ENCODE data around the gene ABTB2. TPM values are rescaled to one million over a fixed set of nuclear protein-coding genes. Genes with fewer than 3 reads are reported as not detected.
"Not testable (repeated sequence)": the region's sequence is repeated elsewhere in the genome, so short reads cannot be mapped to it uniquely, and the experiment has no call there.

ABTB2 gene
- total RNA-seq, 1 experiment from 2014 or later = not detected

GRCh38 chr11:34224434-34224966 lies 133.3 kb downstream of the ABTB2 start:
- Histone ChIP-seq H2AFZ (ENCODE audit: low read length) (no peak overlapping the region), H3K4me1 (ENCODE audit: low read length) (no peaks in the 10 kb centered on the region), H3K27me3 (ENCODE audit: low read length) (no peaks in the 10 kb centered on the region), H3K9me2 (replicated peaks; ENCODE audit: insufficient read depth, low read length) (no peaks in the 10 kb centered on the region), H3K36me3 (ENCODE audit: insufficient read depth, low read length) (no peaks in the 10 kb centered on the region), H3K79me2 (ENCODE audit: low read length) (no peaks in the 10 kb centered on the region), H4K20me1 (ENCODE audit: insufficient read depth, low read depth, low read length) (no peaks in the 10 kb centered on the region), H3K4me2 (ENCODE audit: low read depth, low read length, poor library complexity, severe bottlenecking) (no peak overlapping the region), H3K9me3 (ENCODE audit: low read length) (no peaks in the 10 kb centered on the region), H3K9ac (ENCODE audit: low read length) (no peak overlapping the region), H3K4me3 (ENCODE audit: low read length) (no peak overlapping the region), H3K27ac (ENCODE audit: low read length) (no peak overlapping the region)
- DNase-seq = no peak

DNA sequence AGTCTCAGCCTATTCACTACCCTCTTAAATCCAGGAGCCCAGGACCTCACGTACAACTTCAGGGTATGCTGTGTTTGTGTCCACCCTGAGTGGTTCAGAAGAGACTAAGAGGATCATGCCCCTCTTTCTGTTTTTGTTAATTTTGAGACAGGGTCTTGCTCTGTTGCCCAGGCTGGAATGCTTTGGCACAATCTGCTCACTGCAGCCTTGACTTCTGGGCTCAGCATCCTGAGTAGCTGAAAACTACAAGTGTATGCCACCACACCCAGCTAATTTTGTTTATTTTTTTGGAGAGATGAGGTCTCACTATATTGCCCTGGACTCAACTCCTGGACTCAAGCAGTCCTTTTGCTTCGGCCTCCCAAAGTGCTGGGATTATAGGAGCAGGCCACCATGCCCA lies 133.9 kb downstream of the ABTB2 start:
- Histone ChIP-seq H2AFZ (ENCODE audit: low read length) (no peak overlapping the region), H3K9ac (ENCODE audit: low read length) (no peak overlapping the region), H3K27ac (ENCODE audit: low read length) (no peak overlapping the region), H3K4me3 (ENCODE audit: low read length) (no peak overlapping the region), H3K4me2 (ENCODE audit: low read depth, low read length, poor library complexity, severe bottlenecking) (no peak overlapping the region), H3K27me3 (ENCODE audit: low read length) (no peaks in the 10 kb centered on the region), H4K20me1 (ENCODE audit: insufficient read depth, low read depth, low read length) (no peaks in the 10 kb centered on the region), H3K4me1 (ENCODE audit: low read length) (no peaks in the 10 kb centered on the region), H3K79me2 (ENCODE audit: low read length) (no peaks in the 10 kb centered on the region), H3K9me2 (replicated peaks; ENCODE audit: insufficient read depth, low read length) (no peaks in the 10 kb centered on the region), H3K9me3 (ENCODE audit: low read length) (no peaks in the 10 kb centered on the region), H3K36me3 (ENCODE audit: insufficient read depth, low read length) (no peaks in the 10 kb centered on the region)
- DNase-seq = no peak

- H4K20me1 ChIP-seq (ENCODE audit: insufficient read depth, low read depth, low read length) = no peaks in the 10 kb centered on the region
- no peaks in the 10 kb centered on the region for H3K4me1 ChIP-seq (ENCODE audit: low read length)
- no peaks in the 10 kb centered on the region for H3K9me2 ChIP-seq (replicated peaks; ENCODE audit: insufficient read depth, low read length)
- no peak overlapping the region for H2AFZ ChIP-seq (ENCODE audit: low read length)
- no peak overlapping the region for H3K9ac ChIP-seq (ENCODE audit: low read length)
- H3K4me3 ChIP-seq (ENCODE audit: low read length) = no peak overlapping the region
- no peaks in the 10 kb centered on the region for H3K27me3 ChIP-seq (ENCODE audit: low read length)
- H3K79me2 ChIP-seq (ENCODE audit: low read length) = no peaks in the 10 kb centered on the region
- H3K36me3 ChIP-seq (ENCODE audit: insufficient read depth, low read length) = no peaks in the 10 kb centered on the region
- no peak overlapping the region for H3K27ac ChIP-seq (ENCODE audit: low read length)
- H3K9me3 ChIP-seq (ENCODE audit: low read length) = no peaks in the 10 kb centered on the region
- no peak for DNase-seq
- no peak overlapping the region for H3K4me2 ChIP-seq (ENCODE audit: low read depth, low read length, poor library complexity, severe bottlenecking)
These were observed 134.6 kb downstream of the ABTB2 start for GRCh38 chr11:34223021-34223813.

DNA sequence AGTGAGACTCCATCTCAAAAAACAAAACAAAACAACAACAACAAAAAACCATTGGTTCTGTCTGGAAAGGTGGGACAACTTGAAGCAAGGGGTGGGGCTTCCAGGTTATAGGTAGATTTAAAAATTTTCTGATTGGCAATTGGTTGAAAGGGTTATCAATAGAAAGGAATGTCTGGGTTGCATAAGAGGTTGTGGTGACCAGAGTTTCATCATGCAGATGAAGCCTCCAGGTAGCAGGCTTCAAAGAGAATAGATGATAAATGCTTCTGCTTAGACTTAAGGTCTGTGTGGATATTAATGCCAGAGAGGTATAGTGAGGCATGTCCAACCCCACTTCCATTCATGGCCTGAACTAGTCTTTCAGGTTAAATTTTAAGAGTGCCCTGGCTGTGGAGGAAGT lies 135.8 kb downstream of the ABTB2 start:
- DNase-seq = no peak
- Histone ChIP-seq H3K27me3 (ENCODE audit: low read length) (no peaks in the 10 kb centered on the region), H3K9me3 (ENCODE audit: low read length) (no peaks in the 10 kb centered on the region), H4K20me1 (ENCODE audit: insufficient read depth, low read depth, low read length) (no peaks in the 10 kb centered on the region), H3K79me2 (ENCODE audit: low read length) (no peaks in the 10 kb centered on the region), H3K4me3 (ENCODE audit: low read length) (no peak overlapping the region), H3K9me2 (replicated peaks; ENCODE audit: insufficient read depth, low read length) (no peaks in the 10 kb centered on the region), H3K4me1 (ENCODE audit: low read length) (no peaks in the 10 kb centered on the region), H2AFZ (ENCODE audit: low read length) (no peak overlapping the region), H3K9ac (ENCODE audit: low read length) (no peak overlapping the region), H3K27ac (ENCODE audit: low read length) (no peak overlapping the region), H3K4me2 (ENCODE audit: low read depth, low read length, poor library complexity, severe bottlenecking) (no peak overlapping the region), H3K36me3 (ENCODE audit: insufficient read depth, low read length) (no peaks in the 10 kb centered on the region)

DNA sequence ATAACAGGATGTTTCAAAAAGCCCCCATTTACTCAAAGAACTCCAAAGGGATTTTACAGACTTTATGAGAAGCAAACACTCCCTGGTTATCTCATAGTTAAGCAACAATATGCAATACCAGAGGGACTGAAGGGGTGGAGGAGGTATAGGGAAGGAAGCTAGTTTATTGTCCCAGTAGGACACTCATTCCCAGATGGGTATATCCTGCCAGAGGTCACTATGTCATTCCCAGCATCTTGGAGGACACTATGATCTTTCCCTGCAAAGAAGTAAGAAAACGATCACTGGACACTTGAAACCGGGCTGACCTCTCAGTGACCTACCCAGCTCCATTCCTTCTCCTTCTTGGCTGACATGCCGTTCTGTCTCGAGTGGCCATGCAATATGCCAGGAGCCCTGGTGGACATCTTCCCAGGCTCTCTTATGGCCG lies 137.9 kb downstream of the ABTB2 start:
- Histone ChIP-seq H3K9me3 (ENCODE audit: low read length) (no peaks in the 10 kb centered on the region), H3K36me3 (ENCODE audit: insufficient read depth, low read length) (no peaks in the 10 kb centered on the region), H3K4me3 (ENCODE audit: low read length) (no peak overlapping the region), H3K79me2 (ENCODE audit: low read length) (no peaks in the 10 kb centered on the region), H3K9ac (ENCODE audit: low read length) (no peak overlapping the region), H2AFZ (ENCODE audit: low read length) (no peak overlapping the region), H4K20me1 (ENCODE audit: insufficient read depth, low read depth, low read length) (no peaks in the 10 kb centered on the region), H3K4me2 (ENCODE audit: low read depth, low read length, poor library complexity, severe bottlenecking) (no peak overlapping the region), H3K9me2 (replicated peaks; ENCODE audit: insufficient read depth, low read length) (no peaks in the 10 kb centered on the region), H3K4me1 (ENCODE audit: low read length) (no peaks in the 10 kb centered on the region), H3K27ac (ENCODE audit: low read length) (no peak overlapping the region), H3K27me3 (ENCODE audit: low read length) (no peaks in the 10 kb centered on the region)
- DNase-seq = no peak

DNA sequence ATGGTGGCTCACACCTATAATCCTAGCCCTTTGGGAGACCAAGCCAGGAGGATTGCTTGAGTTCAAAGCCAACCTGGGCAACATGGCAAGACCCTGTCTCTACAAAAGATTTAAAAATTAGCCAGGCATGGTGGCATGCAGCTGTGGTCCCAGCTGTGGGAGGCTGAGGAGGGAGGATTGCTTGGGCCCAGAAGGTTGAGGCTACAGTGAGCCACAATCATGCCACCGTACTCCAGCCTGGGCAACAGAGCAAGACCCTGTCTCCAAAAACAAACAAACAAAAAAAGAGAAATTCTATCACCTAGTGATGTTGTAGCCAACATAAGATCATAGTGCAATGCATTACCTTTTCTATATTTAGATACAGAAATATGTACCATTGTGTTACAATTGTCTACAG lies 138.5 kb downstream of the ABTB2 start:
- Histone ChIP-seq H3K36me3 (ENCODE audit: insufficient read depth, low read length) (no peaks in the 10 kb centered on the region), H3K4me2 (ENCODE audit: low read depth, low read length, poor library complexity, severe bottlenecking) (no peak overlapping the region), H3K4me1 (ENCODE audit: low read length) (no peaks in the 10 kb centered on the region), H3K9ac (ENCODE audit: low read length) (no peak overlapping the region), H4K20me1 (ENCODE audit: insufficient read depth, low read depth, low read length) (no peaks in the 10 kb centered on the region), H3K9me2 (replicated peaks; ENCODE audit: insufficient read depth, low read length) (no peaks in the 10 kb centered on the region), H3K79me2 (ENCODE audit: low read length) (no peaks in the 10 kb centered on the region), H3K4me3 (ENCODE audit: low read length) (no peak overlapping the region), H2AFZ (ENCODE audit: low read length) (no peak overlapping the region), H3K27me3 (ENCODE audit: low read length) (no peaks in the 10 kb centered on the region), H3K27ac (ENCODE audit: low read length) (no peak overlapping the region), H3K9me3 (ENCODE audit: low read length) (no peaks in the 10 kb centered on the region)
- no peak for DNase-seq

- H2AFZ ChIP-seq (ENCODE audit: low read length); H3K27me3 ChIP-seq (ENCODE audit: low read length); H3K9me3 ChIP-seq (ENCODE audit: low read length); H3K9ac ChIP-seq (ENCODE audit: low read length); H3K27ac ChIP-seq (ENCODE audit: low read length); H3K9me2 ChIP-seq (replicated peaks; ENCODE audit: insufficient read depth, low read length); H3K36me3 ChIP-seq (ENCODE audit: insufficient read depth, low read length); H4K20me1 ChIP-seq (ENCODE audit: insufficient read depth, low read depth, low read length); H3K79me2 ChIP-seq (ENCODE audit: low read length); H3K4me2 ChIP-seq (ENCODE audit: low read depth, low read length, poor library complexity, severe bottlenecking); DNase-seq; H3K4me3 ChIP-seq (ENCODE audit: low read length); H3K4me1 ChIP-seq (ENCODE audit: low read length): not testable (repeated sequence)
These were observed 139.1 kb downstream of the ABTB2 start for GRCh38 chr11:34218756-34219155.

GRCh38 chr11:34218067-34218466 lies 139.7 kb downstream of the ABTB2 start:
- no peak overlapping the region for H3K4me2 ChIP-seq (ENCODE audit: low read depth, low read length, poor library complexity, severe bottlenecking)
- no peaks in the 10 kb centered on the region for H3K9me3 ChIP-seq (ENCODE audit: low read length)
- no peaks in the 10 kb centered on the region for H3K79me2 ChIP-seq (ENCODE audit: low read length)
- no peaks in the 10 kb centered on the region for H3K27me3 ChIP-seq (ENCODE audit: low read length)
- H3K4me1 ChIP-seq (ENCODE audit: low read length) = no peaks in the 10 kb centered on the region
- H3K36me3 ChIP-seq (ENCODE audit: insufficient read depth, low read length) = no peaks in the 10 kb centered on the region
- no peak overlapping the region for H3K27ac ChIP-seq (ENCODE audit: low read length)
- H4K20me1 ChIP-seq (ENCODE audit: insufficient read depth, low read depth, low read length) = no peaks in the 10 kb centered on the region
- no peak overlapping the region for H2AFZ ChIP-seq (ENCODE audit: low read length)
- no peak overlapping the region for H3K4me3 ChIP-seq (ENCODE audit: low read length)
- no peak for DNase-seq
- no peaks in the 10 kb centered on the region for H3K9me2 ChIP-seq (replicated peaks; ENCODE audit: insufficient read depth, low read length)
- H3K9ac ChIP-seq (ENCODE audit: low read length) = no peak overlapping the region
